ENCODE results near the gene AMBP.

The AMBP gene

DNA sequence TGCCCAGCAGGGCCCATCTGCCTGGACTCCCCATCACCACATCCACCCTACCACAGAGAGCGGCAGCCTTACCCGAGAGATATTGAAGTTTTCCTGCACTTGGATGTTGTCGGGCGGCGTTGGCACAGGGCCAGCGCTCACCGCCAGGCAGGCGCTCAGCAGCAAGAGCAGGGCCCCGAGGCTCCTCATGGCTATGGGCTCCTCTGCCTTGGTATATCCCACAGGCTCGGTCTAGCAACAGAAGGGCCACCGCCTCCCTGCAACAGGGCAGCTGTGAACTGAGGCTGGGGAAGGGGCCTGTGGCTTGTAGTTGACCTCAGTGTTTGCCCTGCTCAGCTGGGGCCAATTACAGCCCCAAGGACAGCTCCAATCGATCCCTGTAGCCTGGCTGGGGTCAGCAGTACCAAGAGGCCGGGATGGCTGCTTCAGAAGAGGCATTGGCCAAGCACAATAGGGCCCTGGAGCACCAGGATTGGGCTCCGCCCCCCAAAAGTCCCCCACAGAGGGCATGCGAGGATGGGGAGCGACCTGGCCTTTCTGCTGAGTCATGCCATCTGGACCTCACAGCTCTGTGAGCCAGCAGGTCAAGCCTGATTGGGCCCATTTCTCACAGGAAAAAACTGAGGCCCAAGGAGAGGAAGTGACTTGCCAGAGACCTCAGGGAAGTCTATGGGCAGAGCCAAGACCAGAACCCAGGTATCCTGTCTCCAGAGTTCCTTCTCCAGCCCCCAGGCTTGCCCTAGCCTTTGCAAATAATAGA, at the start of gene AMBP:
Gene AMBP (minus strand): TSS at position 280 of the 760 bp plus-strand sequence. CDS start 91 bp downstream, at position 189.
- no peak within 1 kb of the TSS for H3K4me3 ChIP-seq (ENCODE audit: low read depth, low read length)
- TF ChIP-seq, protein P1, sequence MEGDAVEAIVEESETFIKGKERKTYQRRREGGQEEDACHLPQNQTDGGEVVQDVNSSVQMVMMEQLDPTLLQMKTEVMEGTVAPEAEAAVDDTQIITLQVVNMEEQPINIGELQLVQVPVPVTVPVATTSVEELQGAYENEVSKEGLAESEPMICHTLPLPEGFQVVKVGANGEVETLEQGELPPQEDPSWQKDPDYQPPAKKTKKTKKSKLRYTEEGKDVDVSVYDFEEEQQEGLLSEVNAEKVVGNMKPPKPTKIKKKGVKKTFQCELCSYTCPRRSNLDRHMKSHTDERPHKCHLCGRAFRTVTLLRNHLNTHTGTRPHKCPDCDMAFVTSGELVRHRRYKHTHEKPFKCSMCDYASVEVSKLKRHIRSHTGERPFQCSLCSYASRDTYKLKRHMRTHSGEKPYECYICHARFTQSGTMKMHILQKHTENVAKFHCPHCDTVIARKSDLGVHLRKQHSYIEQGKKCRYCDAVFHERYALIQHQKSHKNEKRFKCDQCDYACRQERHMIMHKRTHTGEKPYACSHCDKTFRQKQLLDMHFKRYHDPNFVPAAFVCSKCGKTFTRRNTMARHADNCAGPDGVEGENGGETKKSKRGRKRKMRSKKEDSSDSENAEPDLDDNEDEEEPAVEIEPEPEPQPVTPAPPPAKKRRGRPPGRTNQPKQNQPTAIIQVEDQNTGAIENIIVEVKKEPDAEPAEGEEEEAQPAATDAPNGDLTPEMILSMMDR (IDR thresholded peaks at IDR 0.05; ENCODE audit: low read depth, low read length): no peak

DNA sequence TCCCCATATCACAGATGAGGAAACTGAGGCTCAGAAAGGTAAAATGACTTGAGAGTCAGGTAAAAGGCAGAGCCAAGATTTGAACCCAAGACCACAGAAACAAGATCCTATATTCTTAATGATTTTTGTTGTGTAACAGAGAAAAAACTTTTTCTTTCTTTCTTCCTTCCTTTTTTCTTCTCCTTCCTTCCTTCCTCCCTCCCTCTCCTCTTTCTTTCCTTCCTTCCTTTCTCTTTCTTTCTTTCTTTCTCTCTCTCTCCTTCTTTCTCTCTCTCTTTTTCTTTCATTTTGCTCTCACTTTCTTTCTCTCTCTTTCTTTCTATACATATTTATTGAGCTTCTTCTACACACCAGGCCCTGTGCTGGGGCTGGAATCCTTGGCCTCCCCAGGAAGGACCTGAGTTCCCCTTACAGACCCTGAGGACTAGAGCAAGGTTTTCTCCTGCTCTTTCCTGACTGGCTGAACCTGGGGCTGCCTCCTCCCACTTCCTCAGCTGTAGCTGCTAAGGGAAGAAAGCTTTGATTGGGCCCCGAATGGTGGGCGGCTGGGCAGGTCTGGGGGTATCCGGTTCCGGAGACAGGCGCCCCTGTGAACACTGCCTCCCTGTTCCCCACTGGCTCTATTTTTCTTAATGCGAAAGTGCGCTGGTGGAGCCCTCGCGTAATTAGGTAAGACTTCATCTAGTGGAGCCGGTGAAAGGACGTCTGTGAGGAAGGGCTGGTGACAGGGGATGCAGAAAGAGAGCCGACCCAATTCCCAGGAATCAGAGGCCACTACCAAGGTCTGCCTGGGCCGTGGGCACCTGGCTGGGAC, 48.4 kb upstream of the AMBP start:
- no peak overlapping the region for H3K4me3 ChIP-seq (ENCODE audit: low read depth, low read length)
- TF ChIP-seq, protein P1 (IDR thresholded peaks at IDR 0.05; ENCODE audit: low read depth, low read length): no peak

DNA sequence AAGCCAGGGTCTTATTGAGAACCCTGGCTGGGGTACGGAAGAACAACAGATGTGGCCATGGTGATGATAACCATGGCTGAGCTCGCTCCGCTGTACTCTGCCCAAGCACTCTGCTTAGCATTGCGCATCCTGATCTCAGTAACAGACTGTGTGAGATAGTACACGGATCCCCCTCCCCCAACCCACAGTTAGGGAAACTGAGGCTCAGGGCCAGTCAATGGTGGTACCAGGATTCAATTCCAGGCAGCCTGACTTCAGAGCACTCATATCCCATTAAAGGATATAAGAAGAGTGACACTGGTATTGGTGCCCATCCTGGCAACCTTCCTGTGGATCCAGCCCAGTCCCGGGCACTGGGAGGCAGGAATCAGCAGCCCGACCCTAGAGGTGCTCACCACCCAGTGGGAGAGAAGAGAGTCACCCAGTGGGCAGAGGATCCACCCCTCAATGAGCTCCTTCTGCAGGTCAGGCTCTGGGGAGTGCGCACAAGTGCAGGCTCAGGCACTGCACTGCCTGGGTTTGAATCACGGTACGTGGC, 47.4 kb upstream of the AMBP start:
- no peak overlapping the region for H3K4me3 ChIP-seq (ENCODE audit: low read depth, low read length)
- TF ChIP-seq, protein P1 (IDR thresholded peaks at IDR 0.05; ENCODE audit: low read depth, low read length): no peak

DNA sequence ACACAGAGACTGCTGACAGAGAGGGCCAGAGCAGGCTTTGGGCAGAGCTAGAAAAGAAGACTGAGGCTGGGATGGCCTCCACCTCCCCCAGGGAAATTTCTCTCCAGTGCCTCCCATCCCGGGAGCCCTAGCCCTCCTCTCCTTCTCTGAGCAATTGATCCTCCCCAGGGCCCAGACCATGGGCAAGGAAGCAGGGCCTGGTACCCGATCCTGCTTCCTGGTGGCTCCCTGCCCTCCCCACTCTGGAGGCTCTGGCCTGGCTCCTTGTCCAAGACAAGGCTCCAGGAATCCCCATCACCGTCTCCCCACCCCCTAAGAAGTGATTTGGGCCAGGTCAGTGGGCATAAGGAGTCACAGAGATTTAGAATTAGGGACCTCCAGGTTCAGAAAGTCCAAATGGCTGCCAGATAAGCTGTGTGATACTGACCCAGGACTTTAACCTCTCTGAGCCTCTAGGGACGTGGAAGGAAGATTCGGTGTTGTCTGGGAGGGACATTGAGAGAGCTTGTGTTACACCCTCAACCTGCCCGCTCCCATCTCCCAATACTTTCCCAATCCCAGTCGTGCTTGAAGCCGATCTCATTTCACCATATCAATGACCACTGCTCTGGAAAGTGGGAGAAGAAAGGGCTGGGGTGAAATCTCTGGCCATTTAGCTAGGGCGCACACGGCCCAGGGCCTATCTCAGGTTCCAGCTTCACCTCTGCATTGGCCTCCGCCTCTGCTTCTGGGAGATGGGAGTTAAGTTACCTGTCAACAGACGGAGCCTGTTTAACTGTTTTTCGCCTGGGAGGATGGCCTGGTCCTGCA, 46.8 kb upstream of the AMBP start:
- TF ChIP-seq, protein P1 (IDR thresholded peaks at IDR 0.05; ENCODE audit: low read depth, low read length): no peak
- no peak overlapping the region for H3K4me3 ChIP-seq (ENCODE audit: low read depth, low read length)

DNA sequence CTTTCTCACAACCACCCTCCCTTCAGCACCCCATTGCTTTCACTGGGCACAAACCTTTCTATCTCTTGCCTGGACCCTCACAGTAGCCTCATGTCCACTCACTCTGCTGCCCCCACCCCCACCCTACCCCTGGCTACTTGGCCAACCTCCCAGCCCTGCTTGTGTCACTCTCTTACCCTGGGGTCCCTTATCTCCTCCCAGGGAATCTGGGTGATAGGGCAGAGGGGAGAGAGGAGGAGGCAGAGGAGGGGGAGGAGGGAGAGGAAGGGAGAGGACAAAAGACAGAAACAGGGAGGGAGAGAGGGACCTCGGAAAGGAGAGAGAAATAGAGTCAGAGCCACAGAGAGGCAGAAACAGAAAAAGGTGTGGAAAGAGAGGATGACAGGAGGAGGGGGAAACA, 46.0 kb upstream of the AMBP start:
- TF ChIP-seq, protein P1 (IDR thresholded peaks at IDR 0.05; ENCODE audit: low read depth, low read length): no peak

DNA sequence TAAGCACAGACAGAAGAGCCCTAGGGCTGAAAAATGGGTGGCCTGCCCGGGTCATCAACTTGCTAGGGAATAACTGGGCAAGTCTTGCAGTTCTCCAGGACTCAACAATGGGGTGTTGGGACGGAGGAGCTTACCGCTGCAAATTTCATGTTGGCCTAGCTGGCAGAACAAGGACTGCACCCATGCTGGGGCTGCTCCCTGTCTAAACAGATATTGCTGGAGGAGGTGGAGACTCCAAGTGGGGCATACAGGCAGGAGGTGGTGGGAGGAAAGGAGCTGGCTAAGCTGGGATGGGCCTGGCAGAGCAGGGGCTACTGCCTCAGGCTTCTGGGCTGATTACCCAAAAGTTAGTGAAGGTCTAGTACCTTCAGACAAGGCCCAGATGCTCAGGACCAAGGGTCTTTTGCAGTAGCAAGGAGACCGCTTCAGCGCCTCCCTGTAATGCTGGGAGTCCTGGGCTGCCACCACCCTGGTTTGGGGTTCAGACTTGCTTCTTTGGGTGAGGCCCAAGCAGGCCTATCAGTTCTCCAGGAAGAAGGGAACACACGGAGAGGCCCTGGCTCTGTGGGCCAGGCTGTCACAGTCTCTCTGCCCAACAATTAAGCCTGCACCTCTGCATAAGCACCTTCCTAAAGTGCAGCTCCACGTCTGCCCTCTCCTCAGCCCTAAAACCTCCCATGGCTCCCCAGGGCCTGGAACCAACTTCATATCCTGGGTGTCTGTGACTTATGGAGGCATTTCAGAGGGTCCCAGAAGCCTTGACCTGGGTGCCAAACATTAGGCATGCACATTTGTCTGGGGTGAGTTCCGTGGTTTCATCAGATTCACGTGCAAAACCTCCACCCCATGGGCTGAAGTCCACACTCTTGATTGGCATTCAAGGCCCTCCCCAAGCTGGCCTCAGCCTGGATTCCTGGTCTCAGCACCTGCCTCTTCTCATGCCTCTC, 45.2 kb upstream of the AMBP start:
- TF ChIP-seq, protein P1 (IDR thresholded peaks at IDR 0.05; ENCODE audit: low read depth, low read length): no peak
- no peak overlapping the region for H3K4me3 ChIP-seq (ENCODE audit: low read depth, low read length)

More for the DNA sequence above, 46.0 kb upstream of the AMBP start:
- no peak overlapping the region for H3K4me3 ChIP-seq (ENCODE audit: low read depth, low read length)
